ENCODE measurements around the gene LHX3. TPM values are rescaled to one million over a fixed set of nuclear protein-coding genes. Genes with fewer than 3 reads are reported as not detected.

The LHX3 gene
- total and polyA plus RNA-seq, 8 donors = not detected

DNA sequence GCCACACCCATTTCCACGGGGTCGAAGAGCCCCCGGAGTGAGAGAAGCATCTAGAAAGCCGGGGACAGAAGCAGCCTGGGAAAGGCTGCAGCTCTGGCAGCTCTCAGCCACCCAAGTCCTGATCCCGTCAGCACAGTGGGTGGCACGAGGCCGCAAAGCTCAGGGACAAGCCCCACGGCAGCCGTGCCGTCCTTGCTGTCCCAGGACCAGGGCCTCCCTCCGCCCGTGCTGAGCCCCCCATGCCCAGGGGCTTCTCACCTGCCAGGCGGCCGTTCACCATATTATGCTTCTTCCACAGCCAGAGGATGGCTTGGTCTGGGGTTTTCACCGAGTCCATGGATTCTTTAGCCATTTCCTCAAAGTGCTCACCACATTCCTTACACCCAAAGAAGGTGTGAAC is 6.1 kb upstream of the LHX3 start:
- TF ChIP-seq, protein P1, sequence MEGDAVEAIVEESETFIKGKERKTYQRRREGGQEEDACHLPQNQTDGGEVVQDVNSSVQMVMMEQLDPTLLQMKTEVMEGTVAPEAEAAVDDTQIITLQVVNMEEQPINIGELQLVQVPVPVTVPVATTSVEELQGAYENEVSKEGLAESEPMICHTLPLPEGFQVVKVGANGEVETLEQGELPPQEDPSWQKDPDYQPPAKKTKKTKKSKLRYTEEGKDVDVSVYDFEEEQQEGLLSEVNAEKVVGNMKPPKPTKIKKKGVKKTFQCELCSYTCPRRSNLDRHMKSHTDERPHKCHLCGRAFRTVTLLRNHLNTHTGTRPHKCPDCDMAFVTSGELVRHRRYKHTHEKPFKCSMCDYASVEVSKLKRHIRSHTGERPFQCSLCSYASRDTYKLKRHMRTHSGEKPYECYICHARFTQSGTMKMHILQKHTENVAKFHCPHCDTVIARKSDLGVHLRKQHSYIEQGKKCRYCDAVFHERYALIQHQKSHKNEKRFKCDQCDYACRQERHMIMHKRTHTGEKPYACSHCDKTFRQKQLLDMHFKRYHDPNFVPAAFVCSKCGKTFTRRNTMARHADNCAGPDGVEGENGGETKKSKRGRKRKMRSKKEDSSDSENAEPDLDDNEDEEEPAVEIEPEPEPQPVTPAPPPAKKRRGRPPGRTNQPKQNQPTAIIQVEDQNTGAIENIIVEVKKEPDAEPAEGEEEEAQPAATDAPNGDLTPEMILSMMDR (IDR thresholded peaks at IDR 0.05) = no peak
- TF ChIP-seq POLR2AphosphoS5 (IDR thresholded peaks at IDR 0.05) (no peak), POLR2A (IDR thresholded peaks at IDR 0.05) (no peak), EP300 (IDR thresholded peaks at IDR 0.05) (no peak)
- H3K4me3 ChIP-seq = no peak overlapping the region
- WGBS, 5 donors = 87 to 94% (median 92%) methylated on average over 15 of the region's 15 CpGs

DNA sequence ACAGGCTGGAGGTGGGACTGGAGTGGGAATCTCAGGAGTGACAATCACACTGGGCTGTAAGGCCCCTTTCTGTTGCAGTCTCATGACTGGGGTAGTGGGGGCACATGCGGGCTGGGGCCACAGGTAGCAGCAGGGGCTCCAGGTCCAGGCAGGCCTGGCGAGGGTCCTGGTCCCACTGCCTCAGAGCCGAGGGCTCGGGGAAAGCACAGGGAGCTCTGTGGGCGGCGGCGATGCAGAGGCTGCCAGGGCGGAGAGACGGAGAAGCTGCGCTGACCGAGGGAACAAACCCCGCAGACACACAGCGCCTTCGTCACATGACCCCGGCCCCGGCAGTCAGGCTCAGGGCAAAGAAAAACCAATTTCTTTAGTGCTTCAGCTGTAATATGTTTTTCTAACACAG is 5.3 kb upstream of the LHX3 start:
- 95 to 97% (median 96%) methylated on average over 14 to 16 of the region's 16 CpGs for WGBS, 5 donors
- peaks cover 0 to 6% (median 5%) of the 10 kb centered on the region in 3 donors for H3K27me3 ChIP-seq
- H3K27ac ChIP-seq = no peak overlapping the region
- H3K4me1 ChIP-seq = peaks cover 0 to under 1% (median 0%) of the 10 kb centered on the region in 4 donors
- peaks cover 0 to 10% (median 7%) of the 10 kb centered on the region in 4 donors for H3K9me3 ChIP-seq
- H3K4me3 ChIP-seq = no peak overlapping the region
- DNase-seq = no peak
- intact Hi-C loops (cut with DNase I; ENCODE audit: low total_unique reads) = no loop called here
- TF ChIP-seq, protein P1 (IDR thresholded peaks at IDR 0.05) = no peak
- TF ChIP-seq EP300 (IDR thresholded peaks at IDR 0.05) (no peak), POLR2A (IDR thresholded peaks at IDR 0.05) (no peak), POLR2AphosphoS5 (IDR thresholded peaks at IDR 0.05) (no peak)
- peaks cover 24 to 83% (median 78%) of the 10 kb centered on the region in 4 donors for H3K36me3 ChIP-seq

More for the DNA sequence above, 6.1 kb upstream of the LHX3 start:
- Histone ChIP-seq H3K27me3 (no peaks in the 10 kb centered on the region), H3K27ac (no peak overlapping the region), H3K4me1 (no peaks in the 10 kb centered on the region), H3K9me3 (peaks cover 0 to 10% (median 7%) of the 10 kb centered on the region in 4 donors), H3K36me3 (peaks cover 24 to 87% (median 86%) of the 10 kb centered on the region in 4 donors)
- intact Hi-C loops (cut with DNase I; ENCODE audit: low total_unique reads) = no loop called here
- DNase-seq = no peak

- TF ChIP-seq, protein P1 (IDR thresholded peaks at IDR 0.05) = no peak
- TF ChIP-seq POLR2A (IDR thresholded peaks at IDR 0.05) (no peak), POLR2AphosphoS5 (IDR thresholded peaks at IDR 0.05) (no peak), EP300 (IDR thresholded peaks at IDR 0.05) (no peak)
- WGBS, 5 donors = 76 to 84% (median 82%) methylated on average over 17 of the region's 17 CpGs
- Histone ChIP-seq H3K9me3 (peaks cover 0 to 10% (median 7%) of the 10 kb centered on the region in 4 donors), H3K4me3 (no peak overlapping the region), H3K4me1 (peaks cover 0 to 5% (median 2%) of the 10 kb centered on the region in 4 donors), H3K36me3 (peaks cover 23 to 78% (median 74%) of the 10 kb centered on the region in 4 donors), H3K27me3 (peaks cover 1 to 11% (median 10%) of the 10 kb centered on the region in 3 donors), H3K27ac (no peak overlapping the region)
- intact Hi-C loops (cut with DNase I; ENCODE audit: low total_unique reads) = no loop called here
- DNase-seq = no peak
Observed at GRCh38 chr9:136209786-136210185, 4.9 kb upstream of the LHX3 start.

DNA sequence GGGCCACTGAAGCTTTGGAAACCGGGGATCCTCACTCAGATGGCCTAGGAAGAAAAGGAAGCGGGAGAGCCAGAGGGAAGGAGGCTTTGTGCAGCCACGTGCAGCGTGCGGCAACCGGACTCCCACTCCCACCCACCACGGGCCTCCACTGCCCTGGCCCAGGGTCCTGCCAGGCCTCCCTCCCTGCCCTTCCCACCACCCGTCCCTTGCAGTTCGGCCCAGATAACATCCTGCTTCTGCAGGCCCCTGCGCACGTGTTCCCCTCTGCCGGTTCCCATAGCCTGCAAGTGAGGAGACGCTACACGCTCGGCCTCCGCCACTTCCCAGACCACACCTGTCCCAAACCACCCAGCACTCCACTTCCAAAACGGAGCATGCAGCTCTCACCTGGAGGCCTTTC is 4.3 kb upstream of the LHX3 start:
- peaks cover 18 to 73% (median 68%) of the 10 kb centered on the region in 4 donors for H3K36me3 ChIP-seq
- intact Hi-C loops (cut with DNase I; ENCODE audit: low total_unique reads) = no loop called here
- no peak overlapping the region for H3K4me3 ChIP-seq
- peaks cover 6 to 17% (median 15%) of the 10 kb centered on the region in 3 donors for H3K27me3 ChIP-seq
- no peak for DNase-seq
- peaks cover 0 to 9% (median 3%) of the 10 kb centered on the region in 4 donors for H3K4me1 ChIP-seq
- WGBS, 5 donors = 92 to 98% (median 94%) methylated on average over 17 of the region's 17 CpGs
- TF ChIP-seq POLR2AphosphoS5 (IDR thresholded peaks at IDR 0.05) = no peak
- TF ChIP-seq POLR2A (IDR thresholded peaks at IDR 0.05) = no peak
- TF ChIP-seq EP300 (IDR thresholded peaks at IDR 0.05) = no peak
- TF ChIP-seq, protein P1 (IDR thresholded peaks at IDR 0.05) = no peak
- H3K27ac ChIP-seq = no peak overlapping the region
- peaks cover 0 to 7% (median 6%) of the 10 kb centered on the region in 4 donors for H3K9me3 ChIP-seq

All from stomach (tissue), 9 donors.